ENCODE results near the gene KLK13.

GRCh38 chr19:51025401-51025800, 39.5 kb downstream of the KLK13 start:
- TF ChIP-seq CTCF (IDR thresholded peaks at IDR 0.05; ENCODE audit: low read depth, low read length) (no peak), EZH2phosphoT487 (IDR thresholded peaks at IDR 0.05; ENCODE audit: low read depth) (no peak)
